C4-2B (cell line): ENCODE measurements around the gene RPN2.

Experiments used
- ZFX ChIP-seq: fragments of 450-650 bp; IDR thresholded peaks from 2 replicates; pipeline ENCODE4 v1.6.1; 2017
- TF ChIP-seq, protein P1 (sequence below): fragments of 450-650 bp; conservative IDR thresholded peaks from 2 replicates; pipeline ENCODE4 v1.5.1; 2017; ENCODE audit warnings: mild to moderate bottlenecking

GRCh38 chr20:37243937-37244571 is 64.9 kb downstream of the RPN2 start:
- TF ChIP-seq, protein P1, sequence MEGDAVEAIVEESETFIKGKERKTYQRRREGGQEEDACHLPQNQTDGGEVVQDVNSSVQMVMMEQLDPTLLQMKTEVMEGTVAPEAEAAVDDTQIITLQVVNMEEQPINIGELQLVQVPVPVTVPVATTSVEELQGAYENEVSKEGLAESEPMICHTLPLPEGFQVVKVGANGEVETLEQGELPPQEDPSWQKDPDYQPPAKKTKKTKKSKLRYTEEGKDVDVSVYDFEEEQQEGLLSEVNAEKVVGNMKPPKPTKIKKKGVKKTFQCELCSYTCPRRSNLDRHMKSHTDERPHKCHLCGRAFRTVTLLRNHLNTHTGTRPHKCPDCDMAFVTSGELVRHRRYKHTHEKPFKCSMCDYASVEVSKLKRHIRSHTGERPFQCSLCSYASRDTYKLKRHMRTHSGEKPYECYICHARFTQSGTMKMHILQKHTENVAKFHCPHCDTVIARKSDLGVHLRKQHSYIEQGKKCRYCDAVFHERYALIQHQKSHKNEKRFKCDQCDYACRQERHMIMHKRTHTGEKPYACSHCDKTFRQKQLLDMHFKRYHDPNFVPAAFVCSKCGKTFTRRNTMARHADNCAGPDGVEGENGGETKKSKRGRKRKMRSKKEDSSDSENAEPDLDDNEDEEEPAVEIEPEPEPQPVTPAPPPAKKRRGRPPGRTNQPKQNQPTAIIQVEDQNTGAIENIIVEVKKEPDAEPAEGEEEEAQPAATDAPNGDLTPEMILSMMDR, result no peak
- TF ChIP-seq ZFX, result no peak
